ENCODE measurements around the gene KL.
A peak's percentile ranks its signal among the peaks of the same experiment; 100 is the strongest.

Gene KL

DNA sequence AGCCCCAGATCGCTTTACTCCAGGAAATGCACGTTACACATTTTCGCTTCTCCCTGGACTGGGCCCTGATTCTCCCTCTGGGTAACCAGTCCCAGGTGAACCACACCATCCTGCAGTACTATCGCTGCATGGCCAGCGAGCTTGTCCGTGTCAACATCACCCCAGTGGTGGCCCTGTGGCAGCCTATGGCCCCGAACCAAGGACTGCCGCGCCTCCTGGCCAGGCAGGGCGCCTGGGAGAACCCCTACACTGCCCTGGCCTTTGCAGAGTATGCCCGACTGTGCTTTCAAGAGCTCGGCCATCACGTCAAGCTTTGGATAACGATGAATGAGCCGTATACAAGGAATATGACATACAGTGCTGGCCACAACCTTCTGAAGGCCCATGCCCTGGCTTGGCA lies 44.6 kb downstream of the KL start:
- Histone ChIP-seq H3K36me3 (ENCODE audit: control insufficient read depth, insufficient read depth, low read length) (no peaks in the 10 kb centered on the region), H3K4me2 (ENCODE audit: low read length) (no peak overlapping the region), H3K9me3 (ENCODE audit: control insufficient read depth, low read length) (no peaks in the 10 kb centered on the region), H3K79me2 (peaks cover 5% of the 10 kb centered on the region), H3K4me1 (peaks cover 10% of the 10 kb centered on the region), H3K27ac (no peak overlapping the region), H3K27me3 (ENCODE audit: control insufficient read depth, insufficient read depth, low read length) (no peaks in the 10 kb centered on the region), H3K4me3 (ENCODE audit: low read depth, low read length) (no peak overlapping the region), H3K9ac (no peak overlapping the region), H2AFZ (no peak overlapping the region)
- no peak for TF ChIP-seq CTCF (IDR thresholded peaks at IDR 0.05)

DNA sequence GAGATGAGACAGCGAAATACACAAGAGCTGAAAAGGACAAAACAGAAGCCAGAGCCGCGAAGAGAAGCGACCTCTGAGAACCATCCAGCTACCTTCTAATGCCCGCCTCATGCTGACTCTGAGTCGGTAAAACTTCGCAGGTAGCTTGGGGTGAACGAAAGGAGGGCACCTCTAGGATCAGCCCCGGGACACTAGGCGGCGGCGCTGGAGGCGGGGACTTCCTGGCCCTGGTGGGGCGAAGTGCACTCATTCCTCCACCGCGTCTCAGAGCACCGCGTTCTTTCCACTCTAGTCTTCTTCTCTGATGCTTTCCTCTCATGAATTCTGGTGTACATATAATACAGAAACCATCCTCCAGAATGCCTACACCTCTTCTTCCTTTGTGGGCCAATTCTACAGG lies 50.1 kb downstream of the KL start:
- Histone ChIP-seq H2AFZ (no peak overlapping the region), H3K4me1 (peaks cover 7% of the 10 kb centered on the region), H3K9me3 (ENCODE audit: control insufficient read depth, low read length) (no peaks in the 10 kb centered on the region), H3K9ac (no peak overlapping the region), H3K79me2 (peaks cover 3% of the 10 kb centered on the region), H3K4me3 (ENCODE audit: low read depth, low read length) (no peak overlapping the region), H3K27me3 (ENCODE audit: control insufficient read depth, insufficient read depth, low read length) (no peaks in the 10 kb centered on the region), H3K4me2 (ENCODE audit: low read length) (no peak overlapping the region), H3K27ac (no peak overlapping the region), H3K36me3 (ENCODE audit: control insufficient read depth, insufficient read depth, low read length) (no peaks in the 10 kb centered on the region)
- TF ChIP-seq CTCF (IDR thresholded peaks at IDR 0.05): no peak

- Histone ChIP-seq H3K4me2 (ENCODE audit: low read length) (no peak overlapping the region), H3K27me3 (ENCODE audit: control insufficient read depth, insufficient read depth, low read length) (no peaks in the 10 kb centered on the region), H3K4me3 (ENCODE audit: low read depth, low read length) (no peak overlapping the region), H2AFZ (no peak overlapping the region), H3K79me2 (no peaks in the 10 kb centered on the region), H3K9ac (no peak overlapping the region), H3K36me3 (ENCODE audit: control insufficient read depth, insufficient read depth, low read length) (no peaks in the 10 kb centered on the region), H3K9me3 (ENCODE audit: control insufficient read depth, low read length) (no peaks in the 10 kb centered on the region), H3K4me1 (peaks cover 7% of the 10 kb centered on the region), H3K27ac (no peak overlapping the region)
- TF ChIP-seq CTCF (IDR thresholded peaks at IDR 0.05): no peak
Observed at GRCh38 chr13:33069365-33069764, 53.1 kb downstream of the KL start.

DNA sequence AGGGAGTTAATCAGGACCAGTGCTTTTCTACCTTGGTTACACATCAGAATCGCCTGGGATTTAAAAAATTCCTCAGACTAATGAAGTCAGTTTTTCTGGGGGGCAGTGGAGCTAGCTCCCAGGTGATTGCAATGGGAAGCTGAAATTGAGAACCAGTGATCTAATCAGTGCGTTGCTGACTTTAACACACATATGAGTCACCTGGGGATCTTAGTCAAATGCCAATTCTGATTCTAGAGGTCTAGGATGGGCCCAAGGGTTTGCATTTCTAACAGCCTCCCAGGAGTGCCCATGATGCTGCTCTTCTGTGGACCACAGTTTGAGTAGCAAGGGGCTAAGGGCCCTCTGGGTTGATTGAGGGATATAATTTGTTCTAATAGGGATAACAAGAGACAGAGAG lies 54.5 kb downstream of the KL start:
- no peak for TF ChIP-seq CTCF (IDR thresholded peaks at IDR 0.05)
- H3K4me3 ChIP-seq (ENCODE audit: low read depth, low read length): no peak overlapping the region

DNA sequence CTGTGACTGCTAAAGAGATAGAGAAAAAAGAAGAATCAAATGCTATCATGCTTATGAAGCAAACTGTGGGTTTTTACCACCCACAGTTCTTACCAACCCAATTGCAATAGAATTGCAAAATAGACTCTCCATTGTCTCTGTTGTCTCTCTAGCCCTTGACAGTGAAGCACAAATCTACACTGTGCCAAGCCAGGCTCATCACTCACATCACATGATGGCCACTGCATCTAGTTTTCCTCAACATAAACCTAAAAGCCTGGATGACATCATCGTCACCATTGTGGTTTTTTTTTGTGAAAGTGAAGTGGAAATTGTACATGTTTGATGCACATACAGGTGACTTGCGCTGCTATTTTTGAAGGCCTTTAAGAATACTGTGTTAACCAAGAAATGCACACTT lies 56.1 kb downstream of the KL start:
- no peak overlapping the region for H3K27ac ChIP-seq
- no peak overlapping the region for H2AFZ ChIP-seq
- H3K27me3 ChIP-seq (ENCODE audit: control insufficient read depth, insufficient read depth, low read length): no peaks in the 10 kb centered on the region
- no peaks in the 10 kb centered on the region for H3K9me3 ChIP-seq (ENCODE audit: control insufficient read depth, low read length)
- no peak overlapping the region for H3K9ac ChIP-seq
- H3K79me2 ChIP-seq: no peaks in the 10 kb centered on the region
- no peak for TF ChIP-seq CTCF (IDR thresholded peaks at IDR 0.05)
- peaks cover 7% of the 10 kb centered on the region for H3K4me1 ChIP-seq
- H3K36me3 ChIP-seq (ENCODE audit: control insufficient read depth, insufficient read depth, low read length): no peaks in the 10 kb centered on the region
- H3K4me3 ChIP-seq (ENCODE audit: low read depth, low read length): no peak overlapping the region
- H3K4me2 ChIP-seq (ENCODE audit: low read length): no peak overlapping the region

More for the DNA sequence above, 54.5 kb downstream of the KL start:
- H3K9ac ChIP-seq: no peak overlapping the region
- no peaks in the 10 kb centered on the region for H3K36me3 ChIP-seq (ENCODE audit: control insufficient read depth, insufficient read depth, low read length)
- peaks cover 7% of the 10 kb centered on the region for H3K4me1 ChIP-seq
- H3K27ac ChIP-seq: peak overlapping the region; percentile 29
- no peak overlapping the region for H2AFZ ChIP-seq
- no peaks in the 10 kb centered on the region for H3K79me2 ChIP-seq
- H3K27me3 ChIP-seq (ENCODE audit: control insufficient read depth, insufficient read depth, low read length): no peaks in the 10 kb centered on the region
- H3K4me2 ChIP-seq (ENCODE audit: low read length): no peak overlapping the region
- no peaks in the 10 kb centered on the region for H3K9me3 ChIP-seq (ENCODE audit: control insufficient read depth, low read length)
